Spinal cord (tissue), 10 donors: Measurements from ENCODE around the gene NQO2. TPM values are rescaled to one million over a fixed set of nuclear protein-coding genes. Genes with fewer than 3 reads are reported as not detected.
"Not testable (repeated sequence)": the region's sequence is repeated elsewhere in the genome, so short reads cannot be mapped to it uniquely, and the experiment has no call there.

Experiments used
- DNase-seq, 6 donors: peaks; one replicate each; pipeline versions ENCODE4 v3.0.0 to v3.0.0-alpha.2; 2013 to 2015; ENCODE audit warnings: low spot score in 6 of 6, low read depth in 4 of 6
- H3K27ac ChIP-seq: one replicate; pipeline ENCODE4 v1.5.1; 2013; ENCODE audit warnings: low read depth, low read length, control low read depth
- H3K27me3 ChIP-seq: one replicate; pipeline ENCODE4 v1.6.1; 2013; ENCODE audit warnings: low read length; ENCODE audit not compliant: control insufficient read depth, insufficient read depth
- H3K36me3 ChIP-seq: one replicate; pipeline ENCODE4 v1.6.1; 2013; ENCODE audit warnings: low read length; ENCODE audit not compliant: control insufficient read depth, insufficient read depth
- H3K4me1 ChIP-seq: one replicate; pipeline ENCODE4 v1.6.1; 2013; ENCODE audit warnings: low read length; ENCODE audit not compliant: control insufficient read depth, insufficient read depth
- H3K4me3 ChIP-seq: one replicate; pipeline ENCODE4 v1.5.1; 2013; ENCODE audit warnings: low read depth, low read length, control low read depth
- H3K9me3 ChIP-seq: one replicate; pipeline ENCODE4 v1.6.1; 2013; ENCODE audit warnings: low read length; ENCODE audit not compliant: control insufficient read depth, insufficient read depth
- WGBS: methylation state at CpG from one replicate; pipeline ENCODE4 v1.1.5; 2013; ENCODE audit warnings: missing lambda C conversion rate; ENCODE audit not compliant: insufficient coverage; 5-methylcytosine and 5-hydroxymethylcytosine counted together
- polyA plus RNA-seq, 2 donors: library from polyadenylated mRNA; unstranded; fragments of 120-200 nt; gene quantifications; one replicate each; pipeline ENCODE4 v1.2.1, GENCODE V29; 2013; ENCODE audit not compliant: insufficient read length in 2 of 2
- total RNA-seq, 2 donors: library from RNA; depleted of rRNA in 1 of 2; stranded (reverse); fragments of 120-200 nt in 1 of 2; fragments of >200 nt in 1 of 2; gene quantifications; one replicate each; pipeline versions ENCODE4 v1.2.3 to v1.2.4, GENCODE V29; 2013 to 2014
- donor health status: healthy.

The NQO2 gene
- total and polyA plus RNA-seq, 4 donors, result 12.2 to 63.0 (median 42.8) TPM

DNA sequence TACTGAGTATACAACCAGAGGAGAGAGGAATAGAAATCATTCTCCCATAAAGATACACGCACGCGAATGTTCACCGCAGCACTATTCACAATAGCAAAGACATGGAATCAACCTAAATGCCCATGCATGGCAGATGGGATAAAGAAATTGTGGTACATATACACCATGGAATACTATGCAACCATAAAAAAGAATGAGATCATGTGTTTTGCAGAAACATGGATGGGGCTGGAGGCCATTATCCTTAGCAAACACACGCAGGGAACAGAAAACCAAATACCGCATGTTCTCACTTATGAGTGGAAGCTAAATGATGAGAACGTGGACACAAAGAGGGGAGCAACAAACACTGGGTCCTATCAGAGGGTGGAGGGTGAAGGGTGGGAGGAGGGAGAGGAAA, 31.8 kb upstream of the NQO2 start:
- Histone ChIP-seq H3K27ac (no peak overlapping the region), H3K27me3 (no peaks in the 10 kb centered on the region), H3K4me1 (peaks cover 20% of the 10 kb centered on the region), H3K36me3 (no peaks in the 10 kb centered on the region), H3K4me3 (no peak overlapping the region), H3K9me3 (no peaks in the 10 kb centered on the region)
- DNase-seq, result no peak
- 100% methylated on average over 1 of the region's 7 CpGs for WGBS

DNA sequence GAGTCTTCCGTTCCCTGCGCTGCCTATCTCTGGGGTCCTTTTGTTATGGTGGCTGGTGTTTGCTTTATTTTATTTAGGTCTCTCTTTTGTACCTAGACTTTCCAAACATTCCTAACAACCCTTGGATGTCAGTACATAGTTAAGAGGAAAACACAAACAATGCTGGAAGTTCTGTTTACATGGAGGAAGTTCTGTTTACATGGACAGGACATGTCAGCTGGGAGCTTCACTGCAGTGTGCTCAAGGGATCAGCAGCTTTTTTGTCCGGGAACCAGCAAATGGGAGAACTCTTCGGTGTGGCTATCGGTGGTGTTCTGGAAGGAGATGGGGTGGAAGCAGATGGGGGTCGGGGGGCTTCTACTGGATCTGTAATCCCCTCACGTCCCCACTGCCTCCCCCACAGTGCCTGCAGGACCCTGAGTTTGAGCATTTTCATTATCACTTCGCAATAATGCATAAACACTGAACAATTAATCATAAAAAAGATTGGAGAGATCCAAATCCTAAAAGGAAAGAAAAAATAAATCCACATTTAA, 31.0 kb upstream of the NQO2 start:
- H3K27ac ChIP-seq, result no peak overlapping the region
- no peaks in the 10 kb centered on the region for H3K27me3 ChIP-seq
- no peak overlapping the region for H3K4me3 ChIP-seq
- H3K4me1 ChIP-seq, result peaks cover 17% of the 10 kb centered on the region
- WGBS, result no CpG with 5 or more reads among the region's 8 CpGs
- H3K36me3 ChIP-seq, result no peaks in the 10 kb centered on the region
- no peak for DNase-seq
- H3K9me3 ChIP-seq, result no peaks in the 10 kb centered on the region

DNA sequence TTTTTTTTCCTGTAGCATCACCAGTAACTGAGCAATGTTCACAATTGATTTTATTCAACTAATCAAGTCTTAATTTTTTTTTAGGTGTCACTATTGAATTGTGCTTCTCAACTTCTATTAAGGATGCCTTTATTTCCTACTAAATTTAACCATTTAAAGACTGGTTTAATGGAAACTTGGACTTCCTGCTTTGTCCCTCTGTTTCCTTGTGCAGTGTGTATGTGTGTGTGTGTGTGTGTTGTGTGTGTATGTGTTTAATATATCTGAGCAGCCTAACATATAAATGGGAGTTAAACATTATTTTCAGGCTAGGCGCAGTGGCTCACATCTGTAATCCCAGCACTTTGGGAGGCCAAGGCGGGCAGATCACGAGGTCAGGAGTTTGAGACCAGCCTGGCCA, 30.1 kb upstream of the NQO2 start:
- no peak overlapping the region for H3K4me3 ChIP-seq
- H3K27ac ChIP-seq, result no peak overlapping the region
- WGBS, result no CpG with 5 or more reads among the region's 3 CpGs
- H3K4me1 ChIP-seq, result peaks cover 15% of the 10 kb centered on the region
- DNase-seq, result no peak
- no peaks in the 10 kb centered on the region for H3K27me3 ChIP-seq
- H3K9me3 ChIP-seq, result no peaks in the 10 kb centered on the region
- H3K36me3 ChIP-seq, result no peaks in the 10 kb centered on the region

DNA sequence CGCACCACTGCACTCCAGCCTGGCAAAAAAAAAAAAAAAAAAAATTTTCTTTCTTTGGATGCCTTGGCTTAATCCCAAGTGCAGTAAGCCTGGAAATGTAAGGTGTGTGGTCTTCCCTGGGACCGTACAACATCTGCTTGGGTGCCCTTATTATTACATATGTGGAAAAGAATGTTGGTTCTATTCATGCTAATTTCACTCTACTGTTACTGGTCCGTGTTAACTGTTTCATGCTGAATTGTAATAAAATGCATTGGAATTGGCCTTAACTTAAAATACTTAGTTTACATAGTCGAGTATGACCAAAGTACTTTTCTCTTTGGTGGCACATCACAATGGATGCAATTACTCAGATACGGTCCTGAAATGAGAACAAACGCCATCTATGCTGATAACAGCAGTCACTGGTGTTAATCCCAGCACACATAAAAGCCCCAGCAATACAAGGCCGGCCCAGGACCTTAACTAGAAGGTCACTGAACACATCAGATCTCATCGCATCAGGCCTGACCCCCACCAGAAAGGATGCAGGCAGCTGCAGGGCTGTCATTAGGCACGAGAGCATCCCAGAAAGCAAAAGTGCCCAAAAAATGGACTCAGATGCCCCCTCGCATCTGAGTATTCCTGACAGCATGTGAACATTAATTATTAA, 29.5 kb upstream of the NQO2 start:
- Histone ChIP-seq H3K4me3 (peak overlapping the region; percentile 50), H3K27me3 (no peaks in the 10 kb centered on the region), H3K36me3 (no peaks in the 10 kb centered on the region), H3K4me1 (peaks cover 15% of the 10 kb centered on the region), H3K27ac (peak overlapping the region; percentile 64), H3K9me3 (no peaks in the 10 kb centered on the region)
- WGBS, result 24% methylated on average over 6 of the region's 10 CpGs
- DNase-seq, result peak in 2 of 6 donors; percentile 20 to 28

DNA sequence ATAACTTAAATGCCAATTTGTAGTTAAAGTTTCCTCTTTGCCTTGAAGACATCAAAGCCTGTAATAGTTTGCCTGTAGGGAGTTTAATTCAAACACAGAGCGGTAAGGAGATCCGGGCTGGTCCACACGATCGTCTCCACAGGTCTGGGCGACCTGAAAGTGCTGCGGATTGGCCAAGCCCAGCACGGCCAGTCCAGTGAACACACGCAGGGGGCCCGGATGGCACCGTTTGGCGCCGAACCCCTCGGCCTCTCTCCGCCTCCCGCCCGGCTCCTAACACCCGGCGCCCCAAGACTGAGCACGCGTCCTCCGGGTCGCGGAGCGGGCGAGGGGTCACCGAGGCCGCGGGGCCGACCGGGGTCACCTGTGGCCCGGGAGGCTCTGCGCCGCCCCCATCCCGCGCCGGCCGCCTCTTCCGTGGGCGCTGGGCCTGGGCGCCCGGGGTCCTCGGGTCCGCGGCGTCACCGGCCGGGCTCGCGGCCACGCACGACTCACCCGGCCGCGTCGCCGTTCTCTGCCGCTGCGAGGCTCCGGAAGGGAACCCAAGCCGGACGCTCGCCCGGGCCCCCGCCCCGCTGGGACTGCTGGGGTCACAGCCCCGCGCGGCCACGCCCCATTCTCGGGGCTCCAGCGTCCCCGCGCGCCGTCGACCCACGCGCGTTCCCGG, 28.8 kb upstream of the NQO2 start:
- H3K9me3 ChIP-seq, result no peaks in the 10 kb centered on the region
- peak overlapping the region; percentile 50 for H3K4me3 ChIP-seq
- H3K27ac ChIP-seq, result peak overlapping the region; percentile 91
- H3K36me3 ChIP-seq, result no peaks in the 10 kb centered on the region
- WGBS, result under 1% methylated on average over 80 of the region's 80 CpGs
- H3K27me3 ChIP-seq, result no peaks in the 10 kb centered on the region
- peaks cover 15% of the 10 kb centered on the region for H3K4me1 ChIP-seq
- peak in 2 of 6 donors; percentile 50 to 60 for DNase-seq

DNA sequence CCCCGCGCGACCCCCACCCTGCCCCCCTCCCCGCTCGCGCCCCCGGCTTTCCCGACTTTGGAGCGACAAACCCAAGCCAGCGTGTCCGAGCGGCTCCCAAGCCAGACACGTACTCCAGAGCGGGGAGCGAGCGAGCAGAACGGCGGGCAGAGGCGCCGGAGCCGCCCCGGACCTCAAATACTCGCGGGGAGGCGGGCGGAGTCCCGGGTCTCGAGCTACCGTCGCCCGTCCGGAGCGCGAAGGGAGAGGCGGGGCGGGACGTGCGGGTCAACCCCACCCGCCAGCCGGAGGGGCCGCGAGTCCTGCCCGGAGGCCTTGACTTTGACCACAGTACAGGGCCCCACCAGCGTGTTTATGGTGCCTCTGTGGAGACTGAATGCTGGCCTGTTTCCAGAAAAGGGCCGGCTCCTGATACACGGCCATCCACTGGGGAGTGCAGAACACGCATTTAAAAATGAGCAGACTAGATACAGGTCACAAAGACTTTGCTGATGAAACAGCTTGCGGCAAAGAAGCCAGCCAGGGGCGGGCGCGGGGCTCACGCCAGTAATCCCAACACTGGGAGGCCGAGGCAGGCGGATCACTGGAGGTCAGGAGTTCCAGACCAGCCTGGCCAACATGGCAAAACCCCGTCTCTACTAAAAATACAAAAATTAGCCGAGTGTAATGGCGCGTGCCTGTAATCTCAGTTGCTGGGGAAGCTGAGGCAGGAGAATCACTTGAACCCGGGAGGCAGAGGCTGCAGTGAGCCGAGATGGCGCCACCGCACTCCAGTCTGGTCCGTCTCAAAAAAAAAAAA, 28.1 kb upstream of the NQO2 start, which contains the start of gene SERPINB6:
TSS of gene SERPINB6 (minus strand) at position 148 of the 799 bp plus-strand sequence. CDS start 12,235 bp downstream, outside the sequence.
- Histone ChIP-seq H3K4me3 (peak within 1 kb of the TSS; percentile 50), H3K36me3 (no peaks in the 10 kb centered on the region), H3K27me3 (no peaks in the 10 kb centered on the region), H3K9me3 (no peaks in the 10 kb centered on the region), H3K4me1 (peaks cover 15% of the 10 kb centered on the region), H3K27ac (peak within 1 kb of the TSS; percentile 91)
- peak in 5 of 6 donors; percentile 52 to 90 (median 56) for DNase-seq
- WGBS, result 7% methylated on average over 55 of the region's 63 CpGs

DNA sequence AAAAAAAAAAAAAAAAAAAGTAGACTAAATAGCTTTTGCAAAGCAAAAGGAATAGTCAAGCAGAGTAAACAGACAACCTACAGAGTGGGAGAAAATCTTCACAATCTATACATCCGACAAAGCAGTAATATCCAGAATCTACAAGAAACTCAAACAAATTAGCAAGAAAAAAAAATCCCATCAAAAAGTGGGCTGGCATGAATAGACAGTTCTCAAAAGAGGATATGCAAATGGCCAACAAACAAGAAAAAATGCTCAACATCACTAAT, 27.5 kb upstream of the NQO2 start:
- H3K9me3 ChIP-seq, H3K27me3 ChIP-seq, H3K36me3 ChIP-seq, DNase-seq: not testable (repeated sequence)
- WGBS, result no CpG with 5 or more reads among the region's 1 CpG
- Histone ChIP-seq H3K4me3 (peak overlapping the region; percentile 50), H3K4me1 (peaks cover 15% of the 10 kb centered on the region), H3K27ac (peak overlapping the region; percentile 91)

DNA sequence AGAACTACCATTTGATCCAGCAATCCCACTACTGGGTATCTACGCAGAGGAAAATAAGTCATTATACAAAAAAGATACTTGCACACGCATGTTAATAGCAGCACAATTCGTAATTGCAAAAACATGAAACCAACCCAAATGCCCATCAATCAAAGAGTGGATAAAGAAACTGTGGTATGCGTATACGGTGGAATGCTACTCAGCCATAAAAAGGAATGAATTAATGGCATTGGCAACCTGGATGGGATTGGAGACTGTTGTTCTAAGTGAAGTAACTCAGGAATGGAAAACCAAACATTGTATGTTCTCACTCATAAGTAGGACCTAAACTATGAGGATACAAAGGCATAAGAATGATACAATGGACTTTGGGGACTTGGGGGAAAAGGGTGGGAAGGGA, 27.0 kb upstream of the NQO2 start:
- H3K27me3 ChIP-seq, H3K36me3 ChIP-seq, H3K9me3 ChIP-seq, DNase-seq, H3K4me3 ChIP-seq, H3K27ac ChIP-seq: not testable (repeated sequence)
- WGBS, result 90% methylated on average over 2 of the region's 5 CpGs
- H3K4me1 ChIP-seq, result peaks cover 15% of the 10 kb centered on the region

DNA sequence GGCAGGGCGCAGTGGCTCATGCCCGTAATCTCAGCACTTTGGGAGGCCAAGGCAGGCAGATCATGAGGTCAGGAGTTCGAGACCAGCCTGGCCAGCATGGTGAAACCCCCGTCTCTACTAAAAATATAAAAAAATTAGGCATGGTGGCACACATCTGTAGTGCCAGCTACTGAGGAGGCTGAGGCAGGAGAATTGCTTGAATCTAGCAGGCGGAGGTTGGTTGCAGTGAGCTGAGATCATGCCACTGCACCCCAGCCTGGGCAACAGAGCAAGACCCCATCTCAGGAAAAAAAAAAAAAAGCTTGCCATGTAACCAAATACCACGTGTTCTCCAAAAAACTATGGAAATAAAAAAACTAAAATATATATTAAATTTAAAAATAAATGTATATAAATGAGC, 26.5 kb upstream of the NQO2 start:
- not testable (repeated sequence) for H3K27ac ChIP-seq, H3K36me3 ChIP-seq, H3K4me3 ChIP-seq, H3K9me3 ChIP-seq, DNase-seq, H3K27me3 ChIP-seq
- no CpG with 5 or more reads among the region's 6 CpGs for WGBS
- H3K4me1 ChIP-seq, result peaks cover 15% of the 10 kb centered on the region
